Frontal cortex (tissue), 4 donors: ENCODE data around the gene TTLL3. TPM values are rescaled to one million over a fixed set of nuclear protein-coding genes. Genes with fewer than 3 reads are reported as not detected.

Experiments used
- DNase-seq, 2 donors: peaks; one replicate each; pipeline ENCODE4 v3.0.0; 2012; ENCODE audit warnings: low spot score in 2 of 2
- FAIRE-seq: peaks from 2 replicates; lab custom pipeline; 2012; peaks lifted over from hg19 to GRCh38; lab: Jason Lieb, UNC
- total RNA-seq: library from RNA; depleted of rRNA; stranded (reverse); fragments of >200 nt; gene quantifications from one replicate; pipeline ENCODE4 v1.2.3, GENCODE V29; 2014
- donor health status: control.
- donor health status: control.
- donor health status: control.

Gene TTLL3
- total RNA-seq, 1 donor from 2014 or later: 17.1 TPM

GRCh38 chr3:9797196-9797945 lies 12.7 kb upstream of the TTLL3 start:
- FAIRE-seq: no peak
- no peak for DNase-seq

DNA sequence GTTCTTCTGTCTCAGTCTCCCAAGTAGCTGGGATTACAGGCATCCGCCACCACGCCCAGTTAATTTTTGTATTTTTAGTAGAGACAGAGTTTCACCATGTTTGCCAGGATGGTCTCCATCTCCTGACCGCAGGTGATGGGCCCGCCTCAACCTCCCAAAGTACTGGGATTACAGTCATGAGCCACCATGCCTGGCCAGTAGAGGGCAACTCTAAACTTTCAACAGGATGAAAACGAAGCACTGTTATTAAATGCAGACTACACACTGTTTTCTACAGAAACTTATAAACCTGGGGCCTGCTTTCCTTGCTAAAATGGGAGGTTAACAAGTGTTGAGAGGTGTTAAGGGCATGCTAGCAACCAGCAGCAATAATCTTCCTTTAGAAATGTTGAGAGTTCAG lies 9.5 kb upstream of the TTLL3 start:
- no peak for FAIRE-seq
- DNase-seq: no peak

DNA sequence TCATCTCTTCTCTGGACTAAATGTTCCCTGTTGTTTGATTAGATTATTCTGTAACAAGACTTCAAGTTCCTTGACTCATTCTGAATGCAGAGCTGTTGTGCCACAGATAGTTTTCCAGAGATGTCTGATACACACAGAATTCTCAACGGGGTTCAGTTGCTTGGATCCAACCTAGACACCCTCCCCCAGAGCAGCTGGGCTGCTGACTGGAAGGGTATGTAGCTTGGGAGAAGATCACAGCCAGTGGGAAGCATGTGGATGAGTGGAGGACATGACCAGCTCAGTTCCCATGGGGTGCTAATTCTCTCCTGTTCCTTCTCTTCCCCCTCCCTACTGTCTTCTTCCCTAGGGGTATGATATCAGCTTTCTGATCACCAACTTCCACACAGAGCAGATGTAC lies 6.6 kb upstream of the TTLL3 start:
- DNase-seq (no peak), FAIRE-seq (no peak)

GRCh38 chr3:9804996-9805395 lies 5.1 kb upstream of the TTLL3 start:
- FAIRE-seq: no peak

GRCh38 chr3:9806137-9806536 lies 3.9 kb upstream of the TTLL3 start:
- FAIRE-seq: no peak
- no peak for DNase-seq

More at GRCh38 chr3:9804996-9805395, 5.1 kb upstream of the TTLL3 start:
- no peak for DNase-seq

GRCh38 chr3:9806688-9807589 lies 3.1 kb upstream of the TTLL3 start:
- DNase-seq: no peak
- FAIRE-seq: no peak

- no peak for FAIRE-seq
- no peak for DNase-seq
These were observed 2.1 kb upstream of the TTLL3 start for GRCh38 chr3:9807981-9808344.

GRCh38 chr3:9808345-9809037 lies 1.6 kb upstream of the TTLL3 start:
- FAIRE-seq: no peak

DNA sequence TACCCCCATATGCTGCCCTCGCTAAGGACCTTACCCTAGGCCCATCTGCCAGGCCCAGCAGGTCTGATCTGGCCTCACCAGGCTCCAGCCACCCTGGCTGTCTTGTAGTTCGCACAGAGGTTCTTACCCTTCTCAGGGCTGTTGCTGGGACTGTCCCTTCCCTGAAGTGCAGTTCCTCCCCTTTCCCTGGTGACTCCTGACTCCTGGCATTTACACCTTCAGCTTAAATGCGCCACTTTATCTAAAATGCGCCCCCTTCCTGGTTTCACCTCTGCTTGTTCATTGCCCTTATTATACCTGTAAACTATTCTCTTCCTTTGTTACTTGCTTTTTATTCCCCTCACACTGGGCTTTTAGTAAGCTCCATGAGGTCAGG lies 835 bp upstream of the TTLL3 start:
- no peak for FAIRE-seq
- DNase-seq: no peak

More at GRCh38 chr3:9808345-9809037, 1.6 kb upstream of the TTLL3 start:
- no peak for DNase-seq

DNA sequence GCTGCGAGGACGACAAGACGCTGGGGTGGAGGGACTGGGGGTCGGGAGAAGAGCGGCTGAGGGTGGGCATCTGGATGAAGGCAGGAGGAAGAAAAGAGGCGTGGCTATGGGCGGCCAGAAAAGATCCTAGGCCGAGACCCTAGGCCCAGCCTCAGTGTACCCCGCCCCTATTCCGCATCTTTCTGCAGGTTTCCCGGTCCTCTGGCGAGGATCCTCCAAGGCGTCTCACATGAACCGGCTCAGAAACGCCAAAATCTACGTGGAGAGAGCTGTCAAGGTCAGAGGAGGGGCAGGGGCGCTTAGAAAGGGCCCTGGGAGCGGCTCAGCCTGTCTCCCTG lies 340 bp downstream of the TTLL3 start:
- DNase-seq: no peak
- FAIRE-seq: no peak

DNA sequence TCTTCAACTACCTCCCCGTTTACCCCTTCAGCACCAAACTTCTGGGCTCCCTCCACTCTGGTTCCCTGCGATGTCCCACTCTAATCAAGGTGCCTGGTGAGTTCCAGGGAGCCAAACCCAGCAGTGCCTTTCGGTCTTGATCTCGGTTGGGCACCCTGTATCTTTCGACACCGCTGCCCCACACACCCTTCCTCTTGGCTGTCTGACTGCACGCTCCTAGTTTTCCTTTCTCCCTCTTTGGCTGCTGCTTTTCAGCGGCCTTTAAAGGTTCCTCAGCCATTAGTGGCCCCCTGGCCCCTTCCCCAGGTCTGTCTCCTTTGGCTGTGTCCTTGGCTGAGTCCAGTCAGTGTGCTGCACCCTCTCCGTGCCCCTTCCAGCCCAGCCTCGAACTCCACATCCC lies 784 bp downstream of the TTLL3 start:
- no peak for FAIRE-seq

GRCh38 chr3:9812870-9813483 lies 2.9 kb downstream of the TTLL3 start:
- DNase-seq (no peak), FAIRE-seq (no peak)

More for the DNA sequence above, 784 bp downstream of the TTLL3 start:
- DNase-seq: no peak

DNA sequence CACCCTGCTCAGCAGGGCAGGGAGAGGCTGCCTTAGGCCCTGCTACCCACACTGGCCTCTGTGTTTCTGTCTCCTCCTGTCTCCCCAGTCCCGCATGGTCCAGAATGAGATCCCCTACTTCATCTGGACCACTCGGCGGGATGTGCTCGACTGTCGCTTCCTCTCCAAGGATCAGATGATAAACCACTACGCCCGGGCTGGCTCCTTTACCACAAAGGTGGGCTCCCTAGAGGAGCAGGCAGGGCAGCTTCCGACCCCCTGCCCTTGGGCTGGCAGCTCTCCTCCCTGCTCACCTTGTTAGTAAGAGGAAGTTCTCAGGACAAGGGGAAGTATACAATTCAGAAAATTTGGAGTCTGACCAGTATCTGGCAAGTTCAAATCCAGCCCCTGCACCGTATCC lies 5.9 kb downstream of the TTLL3 start:
- FAIRE-seq: no peak
- no peak for DNase-seq

- DNase-seq (no peak), FAIRE-seq (no peak)
These were observed 7.4 kb downstream of the TTLL3 start for GRCh38 chr3:9817436-9817835.

DNA sequence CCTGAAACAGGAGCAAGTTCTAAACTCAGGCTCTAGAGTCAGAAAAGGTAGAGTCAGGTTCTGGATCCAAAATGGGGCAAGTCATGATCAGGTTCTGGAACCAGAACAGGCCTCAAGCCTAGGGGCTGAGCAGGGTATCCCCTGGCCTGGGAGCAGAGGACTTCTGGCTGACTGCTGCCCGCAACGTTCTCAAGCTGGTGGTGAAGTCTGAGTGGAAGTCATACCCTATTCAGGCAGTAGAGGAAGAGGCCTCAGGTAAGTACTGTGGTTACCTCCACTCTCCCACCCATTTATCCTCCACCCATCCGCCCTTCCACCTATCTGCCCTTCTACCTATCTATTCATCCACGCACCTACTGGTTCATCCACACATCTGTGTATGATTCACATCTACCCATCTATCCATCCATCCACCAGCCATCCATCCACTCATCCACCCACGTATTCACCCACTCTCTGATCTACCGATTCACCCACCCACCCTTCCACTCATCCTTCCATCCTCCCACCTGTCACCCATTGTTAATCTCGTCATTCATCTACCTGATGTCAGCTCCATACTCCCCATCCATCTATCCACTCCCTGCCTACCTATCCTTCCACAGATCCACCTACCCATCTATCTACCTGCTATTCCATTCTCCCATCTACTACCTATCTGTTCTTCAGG lies 8.7 kb downstream of the TTLL3 start:
- DNase-seq (no peak), FAIRE-seq (no peak)

- no peak for FAIRE-seq
These were observed 10.5 kb downstream of the TTLL3 start for GRCh38 chr3:9820543-9820942.

GRCh38 chr3:9820946-9821345 lies 10.9 kb downstream of the TTLL3 start:
- FAIRE-seq: no peak
- no peak for DNase-seq

More at GRCh38 chr3:9820543-9820942, 10.5 kb downstream of the TTLL3 start:
- no peak for DNase-seq

DNA sequence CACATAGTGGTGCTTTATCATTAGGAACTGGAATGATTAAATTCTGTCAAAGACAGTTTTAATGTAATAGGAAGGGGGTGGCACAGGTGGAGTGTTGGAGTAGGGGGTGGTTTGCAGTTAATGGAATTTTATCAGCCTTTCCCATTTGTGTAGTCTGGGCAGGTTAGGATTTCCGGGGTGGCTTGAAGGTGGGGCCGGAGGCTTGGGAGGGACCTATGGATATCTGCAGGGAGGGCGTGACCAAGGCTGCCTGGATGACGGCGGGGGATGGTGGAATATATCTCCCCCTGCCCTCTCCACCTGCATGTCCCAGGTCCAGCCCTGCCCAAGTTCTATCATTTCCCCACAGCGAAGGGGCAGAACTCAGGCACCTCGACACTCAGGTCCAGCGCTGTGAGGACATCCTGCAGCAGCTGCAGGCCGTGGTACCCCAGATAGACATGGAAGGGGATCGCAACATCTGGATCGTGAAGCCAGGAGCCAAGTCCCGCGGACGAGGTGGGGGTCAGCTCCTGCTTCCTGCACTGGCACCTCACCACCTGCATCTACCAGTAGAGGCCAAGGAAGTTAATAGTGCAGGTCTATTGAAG lies 15.5 kb downstream of the TTLL3 start:
- FAIRE-seq (no peak), DNase-seq (no peak)

GRCh38 chr3:9826815-9827573 lies 16.9 kb downstream of the TTLL3 start:
- FAIRE-seq: no peak
- DNase-seq: no peak
